Loucy (cell line): ENCODE data around the gene DACT2.

Experiments
- H2AFZ ChIP-seq: fragments of 200-600 bp; sonication (generic); 2 replicates; pipeline ENCODE4 v1.6.0; 2016; ENCODE audit warnings: antibody characterized with exemption, mild to moderate bottlenecking, low read length, moderate library complexity
- H3F3A ChIP-seq: fragments of 200-600 bp; 2 replicates; pipeline ENCODE4 v1.6.0; 2016; ENCODE audit warnings: antibody characterized with exemption, low read depth, mild to moderate bottlenecking
- H3K27me3 ChIP-seq: fragments of 200-600 bp; sonication (generic); 2 replicates; pipeline ENCODE4 v1.6.1; 2014; ENCODE audit warnings: low read length, mild to moderate bottlenecking; ENCODE audit not compliant: insufficient read depth, poor library complexity, severe bottlenecking
- H3K36me3 ChIP-seq: fragments of 200-600 bp; sonication (generic); 2 replicates; pipeline ENCODE4 v1.6.1; 2016; ENCODE audit warnings: low read length; ENCODE audit not compliant: insufficient read depth
- H3K4me1 ChIP-seq: fragments of 200-600 bp; sonication (generic); 2 replicates; pipeline ENCODE4 v1.5.1; 2014; ENCODE audit warnings: low read length, mild to moderate bottlenecking; ENCODE audit not compliant: insufficient read depth, poor library complexity, severe bottlenecking
- H3K4me2 ChIP-seq: fragments of 200-600 bp; sonication (generic); 2 replicates; pipeline ENCODE4 v1.6.0; 2014; ENCODE audit warnings: antibody characterized with exemption, low read length, low read depth, mild to moderate bottlenecking; ENCODE audit not compliant: poor library complexity, severe bottlenecking
- H3K4me3 ChIP-seq: fragments of 200-600 bp; sonication (generic); 2 replicates; pipeline ENCODE4 v1.5.1; 2014; ENCODE audit warnings: low read length, mild to moderate bottlenecking, mixed read lengths; ENCODE audit not compliant: poor library complexity, severe bottlenecking
- H3K79me2 ChIP-seq: fragments of 200-600 bp; sonication (generic); 2 replicates; pipeline ENCODE4 v1.6.1; 2014; ENCODE audit warnings: low read length; ENCODE audit not compliant: insufficient read depth
- H3K9ac ChIP-seq: fragments of 200-600 bp; sonication (generic); 2 replicates; pipeline ENCODE4 v1.6.0; 2014; ENCODE audit warnings: mild to moderate bottlenecking, low read depth, low read length, moderate library complexity; ENCODE audit not compliant: poor library complexity, severe bottlenecking
- H3K9me2 ChIP-seq: fragments of 200-600 bp; sonication (generic); replicated peaks from 2 replicates; pipeline ENCODE4 v1.6.1; 2016; ENCODE audit warnings: low read depth, low read length, mixed read lengths
- H3K9me3 ChIP-seq: fragments of 200-600 bp; sonication (generic); 2 replicates; pipeline ENCODE4 v1.6.1; 2014; ENCODE audit warnings: mild to moderate bottlenecking, antibody characterized with exemption, low read length, low read depth; ENCODE audit not compliant: insufficient read depth
- H4K20me1 ChIP-seq: fragments of 200-600 bp; sonication (generic); 2 replicates; pipeline ENCODE4 v1.6.0; 2014; ENCODE audit warnings: antibody characterized with exemption, low read length, mild to moderate bottlenecking; ENCODE audit not compliant: insufficient read depth, poor library complexity, severe bottlenecking
- CTCF ChIP-seq: fragments of 200-600 bp; sonication (generic); conservative IDR thresholded peaks from 2 replicates; pipeline ENCODE4 v1.5.1; 2014; ENCODE audit warnings: mild to moderate bottlenecking, antibody characterized with exemption, low read length
- EZH2phosphoT487 ChIP-seq: fragments of 200-600 bp; IDR thresholded peaks from 2 replicates; pipeline ENCODE4 v1.6.1; 2018; ENCODE audit warnings: antibody characterized with exemption, mild to moderate bottlenecking, moderate library complexity, borderline replicate concordance

The DACT2 gene

DNA sequence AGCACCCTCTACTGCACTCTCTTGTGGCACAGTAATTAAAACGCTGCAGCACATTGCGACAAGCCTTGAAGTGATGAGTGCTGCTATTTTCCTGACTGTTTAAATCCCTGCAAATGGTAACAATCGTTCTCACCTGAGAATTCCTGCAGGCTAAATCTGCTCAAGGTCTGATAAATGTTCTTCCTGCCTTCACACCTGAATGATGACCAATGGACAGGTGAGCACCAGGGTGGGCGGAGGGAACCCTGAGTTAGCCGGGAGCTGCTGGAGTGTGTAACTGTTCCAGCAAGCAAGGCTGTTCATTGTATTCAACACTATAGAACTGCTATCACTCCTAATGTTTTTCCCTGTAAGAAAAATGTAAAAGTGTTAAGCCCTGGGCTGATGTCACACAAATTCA, 4.0 kb downstream of the DACT2 start:
- H3K4me1 ChIP-seq = no peaks in the 10 kb centered on the region
- no peaks in the 10 kb centered on the region for H3K36me3 ChIP-seq
- H3F3A ChIP-seq = no peaks in the 10 kb centered on the region
- no peak overlapping the region for H2AFZ ChIP-seq
- H3K9ac ChIP-seq = no peak overlapping the region
- H4K20me1 ChIP-seq = no peaks in the 10 kb centered on the region
- H3K79me2 ChIP-seq = no peaks in the 10 kb centered on the region
- no peaks in the 10 kb centered on the region for H3K27me3 ChIP-seq
- no peaks in the 10 kb centered on the region for H3K9me2 ChIP-seq
- no peak overlapping the region for H3K4me2 ChIP-seq
- TF ChIP-seq CTCF = no peak
- no peak for TF ChIP-seq EZH2phosphoT487
- peaks cover 4% of the 10 kb centered on the region; the same call in 1 of the 2 replicates for H3K9me3 ChIP-seq
- H3K4me3 ChIP-seq = no peak overlapping the region

GRCh38 chr6:168314948-168315347, 4.6 kb downstream of the DACT2 start:
- Histone ChIP-seq H3K4me1 (no peaks in the 10 kb centered on the region), H3K79me2 (no peaks in the 10 kb centered on the region), H3K9ac (no peak overlapping the region), H3K9me3 (peaks cover 4% of the 10 kb centered on the region; the same call in 1 of the 2 replicates), H3K9me2 (no peaks in the 10 kb centered on the region), H3K36me3 (no peaks in the 10 kb centered on the region), H3K4me3 (no peak overlapping the region), H3K27me3 (no peaks in the 10 kb centered on the region), H2AFZ (no peak overlapping the region), H3F3A (no peaks in the 10 kb centered on the region), H3K4me2 (no peak overlapping the region), H4K20me1 (no peaks in the 10 kb centered on the region)
- TF ChIP-seq EZH2phosphoT487 = no peak
- no peak for TF ChIP-seq CTCF

GRCh38 chr6:168314021-168314420, 5.6 kb downstream of the DACT2 start:
- Histone ChIP-seq H2AFZ (no peak overlapping the region), H4K20me1 (no peaks in the 10 kb centered on the region), H3K36me3 (no peaks in the 10 kb centered on the region), H3K4me1 (no peaks in the 10 kb centered on the region), H3F3A (no peaks in the 10 kb centered on the region), H3K9ac (no peak overlapping the region), H3K4me2 (no peak overlapping the region), H3K9me2 (no peaks in the 10 kb centered on the region), H3K79me2 (no peaks in the 10 kb centered on the region), H3K4me3 (no peak overlapping the region), H3K27me3 (no peaks in the 10 kb centered on the region), H3K9me3 (peaks cover 4% of the 10 kb centered on the region; the same call in 1 of the 2 replicates)
- TF ChIP-seq EZH2phosphoT487 (no peak), CTCF (no peak)
